ENCODE data around the gene UROS.
A peak's percentile ranks its signal among the peaks of the same experiment; 100 is the strongest.

The UROS gene

GRCh38 chr10:125836746-125837145 lies 13.7 kb upstream of the UROS start:
- DNase-seq (ENCODE audit: low read depth), result no peak

GRCh38 chr10:125828311-125828710 lies 5.3 kb upstream of the UROS start:
- DNase-seq (ENCODE audit: low read depth), result no peak

GRCh38 chr10:125827133-125827532 lies 4.1 kb upstream of the UROS start:
- DNase-seq (ENCODE audit: low read depth), result no peak

- no peak for DNase-seq (ENCODE audit: low read depth)
Measured at GRCh38 chr10:125824736-125825135, 1.7 kb upstream of the UROS start.

- DNase-seq (ENCODE audit: low read depth), result no peak
Measured at GRCh38 chr10:125823663-125824251, 699 bp upstream of the UROS start.

- no peak for DNase-seq (ENCODE audit: low read depth)
Measured at GRCh38 chr10:125820701-125821100, 2.4 kb downstream of the UROS start.

- no peak for DNase-seq (ENCODE audit: low read depth)
Measured at GRCh38 chr10:125817337-125817946, 5.6 kb downstream of the UROS start.

- no peak for DNase-seq (ENCODE audit: low read depth)
Measured at GRCh38 chr10:125816548-125816947, 6.5 kb downstream of the UROS start.

- DNase-seq (ENCODE audit: low read depth), result no peak
Measured at GRCh38 chr10:125815764-125816163, 7.3 kb downstream of the UROS start.

GRCh38 chr10:125812128-125812750 lies 10.8 kb downstream of the UROS start:
- DNase-seq (ENCODE audit: low read depth), result peak; percentile 29

GRCh38 chr10:125811251-125811650 lies 11.8 kb downstream of the UROS start:
- DNase-seq (ENCODE audit: low read depth), result peak; percentile 25

GRCh38 chr10:125808047-125808446 lies 15.0 kb downstream of the UROS start:
- DNase-seq (ENCODE audit: low read depth), result no peak

- no peak for DNase-seq (ENCODE audit: low read depth)
Measured at GRCh38 chr10:125802739-125803138, 20.3 kb downstream of the UROS start.

GRCh38 chr10:125802131-125802530 lies 20.9 kb downstream of the UROS start:
- DNase-seq (ENCODE audit: low read depth), result no peak

- DNase-seq (ENCODE audit: low read depth), result no peak
Measured at GRCh38 chr10:125801574-125801973, 21.5 kb downstream of the UROS start.

GRCh38 chr10:125799451-125800182 lies 23.4 kb downstream of the UROS start:
- no peak for DNase-seq (ENCODE audit: low read depth)

- no peak for DNase-seq (ENCODE audit: low read depth)
Measured at GRCh38 chr10:125797994-125798662, 24.9 kb downstream of the UROS start.

- DNase-seq (ENCODE audit: low read depth), result no peak
Measured at GRCh38 chr10:125797424-125797823, 25.6 kb downstream of the UROS start.

- DNase-seq (ENCODE audit: low read depth), result no peak
Measured at GRCh38 chr10:125795637-125796190, 27.3 kb downstream of the UROS start.

GRCh38 chr10:125795128-125795527 lies 27.9 kb downstream of the UROS start:
- DNase-seq (ENCODE audit: low read depth), result no peak

GRCh38 chr10:125792342-125793300 lies 30.4 kb downstream of the UROS start:
- DNase-seq (ENCODE audit: low read depth), result no peak

All from fibroblast of gingiva (primary cell).